SK-N-SH treated with all-trans-retinoic acid at 6 μM for 48 hours (cell line): ENCODE results near the gene HAPLN3.

Experiments used
- ATAC-seq: fragments of 200-7000 bp; cut with Tn5 transposase; 3 replicates; pipeline ENCODE4 v1.9.1; 2020; ENCODE audit warnings: mild to moderate bottlenecking, moderate library complexity
- ARNTL ChIP-seq: fragments of 450-650 bp; formaldehyde crosslinking; IDR thresholded peaks from 2 replicates; pipeline ENCODE4 v1.5.0; 2020; ENCODE audit warnings: low read depth, mild to moderate bottlenecking, moderate library complexity, borderline replicate concordance
- CSDC2 ChIP-seq: fragments of 250-450 bp; sonication (Bioruptor Pico); IDR thresholded peaks from 2 replicates; pipeline ENCODE4 v1.5.0; 2020; ENCODE audit warnings: mild to moderate bottlenecking, moderate library complexity
- ESRRG ChIP-seq: fragments of 250-450 bp; sonication (Bioruptor Pico); IDR thresholded peaks from 2 replicates; pipeline ENCODE4 v1.6.1; 2021; ENCODE audit warnings: mild to moderate bottlenecking
- GLIS3 ChIP-seq: fragments of 250-450 bp; sonication (Bioruptor Pico); IDR thresholded peaks from 2 replicates; pipeline ENCODE4 v1.5.0; 2020; ENCODE audit warnings: mild to moderate bottlenecking, moderate library complexity
- ISL1 ChIP-seq: fragments of 250-450 bp; sonication (Bioruptor Pico); IDR thresholded peaks from 2 replicates; pipeline ENCODE4 v2.1.2; 2022; ENCODE audit warnings: mild to moderate bottlenecking, moderate library complexity
- OSR1 ChIP-seq: fragments of 250-450 bp; sonication (Bioruptor Pico); IDR thresholded peaks from 2 replicates; pipeline ENCODE4 v1.8.0; 2022; ENCODE audit warnings: moderate library complexity, mild to moderate bottlenecking, inconsistent platforms
- RARB ChIP-seq: fragments of 250-450 bp; sonication (Bioruptor Pico); IDR thresholded peaks from 2 replicates; pipeline ENCODE4 v1.8.0; 2021; ENCODE audit warnings: mild to moderate bottlenecking, moderate library complexity
- SNAI2 ChIP-seq: fragments of 250-450 bp; sonication (Bioruptor Pico); IDR thresholded peaks from 2 replicates; pipeline ENCODE4 v1.5.0; 2020; ENCODE audit warnings: mild to moderate bottlenecking, moderate library complexity
- TCF4 ChIP-seq: fragments of 250-450 bp; sonication (Bioruptor Pico); IDR thresholded peaks from 2 replicates; pipeline ENCODE4 v1.8.0; 2021; ENCODE audit warnings: mild to moderate bottlenecking, moderate library complexity, borderline replicate concordance
- TOX ChIP-seq: fragments of 250-450 bp; sonication (Bioruptor Pico); IDR thresholded peaks from 2 replicates; pipeline ENCODE4 v1.8.0; 2021; ENCODE audit warnings: mild to moderate bottlenecking, moderate library complexity, borderline replicate concordance
- ZC3H10 ChIP-seq: fragments of 250-450 bp; sonication (Bioruptor Pico); IDR thresholded peaks from 2 replicates; pipeline ENCODE4 v1.5.1; 2021; ENCODE audit warnings: mild to moderate bottlenecking, moderate library complexity
- ZFP3 ChIP-seq: fragments of 250-450 bp; sonication (Bioruptor Pico); IDR thresholded peaks from 2 replicates; pipeline ENCODE4 v1.5.0; 2020; ENCODE audit warnings: mild to moderate bottlenecking, moderate library complexity
- ZFP30 ChIP-seq: fragments of 450-650 bp; formaldehyde crosslinking; IDR thresholded peaks from 2 replicates; pipeline ENCODE4 v1.5.0; 2022; ENCODE audit warnings: mild to moderate bottlenecking, moderate library complexity
- ZNF8 ChIP-seq: fragments of 450-650 bp; formaldehyde crosslinking; IDR thresholded peaks from 2 replicates; pipeline ENCODE4 v1.5.0; 2020; ENCODE audit warnings: mild to moderate bottlenecking, moderate library complexity
- TF ChIP-seq, protein P1 (sequence below): fragments of 250-450 bp; sonication (Bioruptor Pico); IDR thresholded peaks from 2 replicates; pipeline ENCODE4 v1.8.0; 2020; ENCODE audit warnings: mild to moderate bottlenecking, moderate library complexity, borderline replicate concordance
- TF ChIP-seq, protein P2 (sequence below): fragments of 250-450 bp; sonication (Bioruptor Pico); IDR thresholded peaks from 2 replicates; pipeline ENCODE4 v1.8.0; 2021; ENCODE audit warnings: low read depth, mild to moderate bottlenecking, moderate library complexity, borderline replicate concordance
- TF ChIP-seq, protein P3 (sequence below): fragments of 250-450 bp; sonication (Bioruptor Pico); IDR thresholded peaks from 2 replicates; pipeline ENCODE4 v1.5.1; 2020; ENCODE audit warnings: low read depth, mild to moderate bottlenecking, moderate library complexity
- TF ChIP-seq, protein P4 (sequence below): fragments of 250-450 bp; sonication (Bioruptor Pico); IDR thresholded peaks from 2 replicates; pipeline ENCODE4 v1.5.0; 2020; ENCODE audit warnings: mild to moderate bottlenecking, moderate library complexity
- TF ChIP-seq, protein P5 (sequence below): fragments of 250-450 bp; sonication (Bioruptor Pico); IDR thresholded peaks from 2 replicates; pipeline ENCODE4 v1.5.1; 2021; ENCODE audit warnings: mild to moderate bottlenecking, moderate library complexity

HAPLN3 gene

DNA sequence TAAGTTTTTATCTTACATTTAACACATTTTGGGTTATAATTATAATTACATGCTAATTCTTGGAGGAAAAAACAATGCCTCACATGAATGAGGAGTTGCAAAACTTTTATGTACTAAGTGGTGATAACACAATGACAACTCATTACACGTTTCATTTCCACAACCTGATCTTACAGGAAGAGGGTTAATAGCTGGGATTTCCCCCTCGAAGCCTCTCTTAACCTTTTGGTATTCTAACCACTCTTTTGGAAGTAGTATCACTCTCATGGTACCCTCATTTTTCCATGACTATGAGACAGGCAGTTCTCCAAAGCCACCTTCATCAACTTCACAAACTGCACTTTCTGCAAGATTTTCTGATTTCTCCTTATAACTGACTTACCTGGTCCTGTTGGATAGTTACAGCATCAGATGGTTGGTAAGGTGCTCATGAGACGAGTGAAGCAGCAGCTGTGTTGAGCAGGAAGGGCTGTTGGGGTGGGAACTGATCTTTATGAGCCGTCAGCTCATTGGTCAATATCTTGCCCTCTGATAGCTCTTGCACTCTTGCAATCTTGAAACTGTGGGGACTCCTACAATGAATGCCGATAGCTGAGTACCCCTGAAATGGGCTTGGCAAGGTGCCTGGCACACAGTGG lies 50.5 kb downstream of the HAPLN3 start:
- ATAC-seq = no peak
- no peak for TF ChIP-seq SNAI2 (CRISPR knock-in tag)
- TF ChIP-seq CSDC2 (CRISPR knock-in tag) = no peak
- TF ChIP-seq, protein P1, sequence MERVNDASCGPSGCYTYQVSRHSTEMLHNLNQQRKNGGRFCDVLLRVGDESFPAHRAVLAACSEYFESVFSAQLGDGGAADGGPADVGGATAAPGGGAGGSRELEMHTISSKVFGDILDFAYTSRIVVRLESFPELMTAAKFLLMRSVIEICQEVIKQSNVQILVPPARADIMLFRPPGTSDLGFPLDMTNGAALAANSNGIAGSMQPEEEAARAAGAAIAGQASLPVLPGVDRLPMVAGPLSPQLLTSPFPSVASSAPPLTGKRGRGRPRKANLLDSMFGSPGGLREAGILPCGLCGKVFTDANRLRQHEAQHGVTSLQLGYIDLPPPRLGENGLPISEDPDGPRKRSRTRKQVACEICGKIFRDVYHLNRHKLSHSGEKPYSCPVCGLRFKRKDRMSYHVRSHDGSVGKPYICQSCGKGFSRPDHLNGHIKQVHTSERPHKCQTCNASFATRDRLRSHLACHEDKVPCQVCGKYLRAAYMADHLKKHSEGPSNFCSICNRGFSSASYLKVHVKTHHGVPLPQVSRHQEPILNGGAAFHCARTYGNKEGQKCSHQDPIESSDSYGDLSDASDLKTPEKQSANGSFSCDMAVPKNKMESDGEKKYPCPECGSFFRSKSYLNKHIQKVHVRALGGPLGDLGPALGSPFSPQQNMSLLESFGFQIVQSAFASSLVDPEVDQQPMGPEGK (CRISPR knock-in tag) = no peak
- no peak for TF ChIP-seq OSR1 (CRISPR knock-in tag)
- no peak for TF ChIP-seq ZNF8

DNA sequence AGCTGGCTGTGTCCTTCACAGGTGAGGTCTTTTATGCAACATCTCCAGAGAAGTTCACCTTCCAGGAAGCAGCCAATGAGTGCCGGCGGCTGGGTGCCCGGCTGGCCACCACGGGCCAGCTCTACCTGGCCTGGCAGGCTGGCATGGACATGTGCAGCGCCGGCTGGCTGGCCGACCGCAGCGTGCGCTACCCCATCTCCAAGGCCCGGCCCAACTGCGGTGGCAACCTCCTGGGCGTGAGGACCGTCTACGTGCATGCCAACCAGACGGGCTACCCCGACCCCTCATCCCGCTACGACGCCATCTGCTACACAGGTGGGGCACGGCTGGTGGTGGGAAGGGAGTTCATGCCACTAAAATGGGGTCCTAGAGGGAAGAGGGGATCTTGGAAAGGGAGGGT lies 52.0 kb downstream of the HAPLN3 start:
- no peak for ATAC-seq
- TF ChIP-seq ESRRG (CRISPR knock-in tag) = no peak
- no peak for TF ChIP-seq ZC3H10
- no peak for TF ChIP-seq ZFP3
- TF ChIP-seq, protein P1 (CRISPR knock-in tag) = no peak
- no peak for TF ChIP-seq TCF4 (CRISPR knock-in tag)
- TF ChIP-seq, protein P2, sequence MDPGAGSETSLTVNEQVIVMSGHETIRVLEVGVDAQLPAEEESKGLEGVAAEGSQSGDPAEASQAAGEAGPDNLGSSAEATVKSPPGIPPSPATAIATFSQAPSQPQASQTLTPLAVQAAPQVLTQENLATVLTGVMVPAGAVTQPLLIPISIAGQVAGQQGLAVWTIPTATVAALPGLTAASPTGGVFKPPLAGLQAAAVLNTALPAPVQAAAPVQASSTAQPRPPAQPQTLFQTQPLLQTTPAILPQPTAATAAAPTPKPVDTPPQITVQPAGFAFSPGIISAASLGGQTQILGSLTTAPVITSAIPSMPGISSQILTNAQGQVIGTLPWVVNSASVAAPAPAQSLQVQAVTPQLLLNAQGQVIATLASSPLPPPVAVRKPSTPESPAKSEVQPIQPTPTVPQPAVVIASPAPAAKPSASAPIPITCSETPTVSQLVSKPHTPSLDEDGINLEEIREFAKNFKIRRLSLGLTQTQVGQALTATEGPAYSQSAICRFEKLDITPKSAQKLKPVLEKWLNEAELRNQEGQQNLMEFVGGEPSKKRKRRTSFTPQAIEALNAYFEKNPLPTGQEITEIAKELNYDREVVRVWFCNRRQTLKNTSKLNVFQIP (CRISPR knock-in tag) = no peak
- no peak for TF ChIP-seq TOX (CRISPR knock-in tag)
- no peak for TF ChIP-seq SNAI2 (CRISPR knock-in tag)
- TF ChIP-seq GLIS3 (CRISPR knock-in tag) = no peak
- no peak for TF ChIP-seq ARNTL (CRISPR knock-in tag)
- no peak for TF ChIP-seq CSDC2 (CRISPR knock-in tag)
- no peak for TF ChIP-seq ISL1 (CRISPR knock-in tag)

DNA sequence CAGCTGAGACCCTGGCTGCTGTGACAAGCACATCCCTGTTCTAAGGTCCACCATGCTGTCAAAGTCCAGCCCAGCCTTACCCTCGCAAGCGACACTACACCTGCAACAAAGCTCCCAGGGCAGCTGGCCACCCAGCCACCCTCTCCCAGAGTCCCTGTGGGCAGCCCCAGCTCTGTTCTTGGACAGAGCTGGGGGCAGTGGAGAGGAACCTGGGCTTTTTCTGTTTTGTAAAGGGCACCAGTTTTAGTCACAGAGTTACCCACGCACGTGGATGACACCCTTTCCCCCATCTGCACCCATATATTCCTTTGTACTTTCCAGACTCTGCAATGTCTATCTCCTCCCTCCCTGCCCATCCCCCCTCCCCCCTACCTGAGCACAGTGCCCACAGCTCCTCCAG lies 53.2 kb downstream of the HAPLN3 start:
- no peak for ATAC-seq
- TF ChIP-seq, protein P3, sequence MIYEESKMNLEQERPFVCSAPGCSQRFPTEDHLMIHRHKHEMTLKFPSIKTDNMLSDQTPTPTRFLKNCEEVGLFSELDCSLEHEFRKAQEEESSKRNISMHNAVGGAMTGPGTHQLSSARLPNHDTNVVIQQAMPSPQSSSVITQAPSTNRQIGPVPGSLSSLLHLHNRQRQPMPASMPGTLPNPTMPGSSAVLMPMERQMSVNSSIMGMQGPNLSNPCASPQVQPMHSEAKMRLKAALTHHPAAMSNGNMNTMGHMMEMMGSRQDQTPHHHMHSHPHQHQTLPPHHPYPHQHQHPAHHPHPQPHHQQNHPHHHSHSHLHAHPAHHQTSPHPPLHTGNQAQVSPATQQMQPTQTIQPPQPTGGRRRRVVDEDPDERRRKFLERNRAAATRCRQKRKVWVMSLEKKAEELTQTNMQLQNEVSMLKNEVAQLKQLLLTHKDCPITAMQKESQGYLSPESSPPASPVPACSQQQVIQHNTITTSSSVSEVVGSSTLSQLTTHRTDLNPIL (CRISPR knock-in tag) = no peak
- TF ChIP-seq ZC3H10 = no peak
- TF ChIP-seq, protein P4, sequence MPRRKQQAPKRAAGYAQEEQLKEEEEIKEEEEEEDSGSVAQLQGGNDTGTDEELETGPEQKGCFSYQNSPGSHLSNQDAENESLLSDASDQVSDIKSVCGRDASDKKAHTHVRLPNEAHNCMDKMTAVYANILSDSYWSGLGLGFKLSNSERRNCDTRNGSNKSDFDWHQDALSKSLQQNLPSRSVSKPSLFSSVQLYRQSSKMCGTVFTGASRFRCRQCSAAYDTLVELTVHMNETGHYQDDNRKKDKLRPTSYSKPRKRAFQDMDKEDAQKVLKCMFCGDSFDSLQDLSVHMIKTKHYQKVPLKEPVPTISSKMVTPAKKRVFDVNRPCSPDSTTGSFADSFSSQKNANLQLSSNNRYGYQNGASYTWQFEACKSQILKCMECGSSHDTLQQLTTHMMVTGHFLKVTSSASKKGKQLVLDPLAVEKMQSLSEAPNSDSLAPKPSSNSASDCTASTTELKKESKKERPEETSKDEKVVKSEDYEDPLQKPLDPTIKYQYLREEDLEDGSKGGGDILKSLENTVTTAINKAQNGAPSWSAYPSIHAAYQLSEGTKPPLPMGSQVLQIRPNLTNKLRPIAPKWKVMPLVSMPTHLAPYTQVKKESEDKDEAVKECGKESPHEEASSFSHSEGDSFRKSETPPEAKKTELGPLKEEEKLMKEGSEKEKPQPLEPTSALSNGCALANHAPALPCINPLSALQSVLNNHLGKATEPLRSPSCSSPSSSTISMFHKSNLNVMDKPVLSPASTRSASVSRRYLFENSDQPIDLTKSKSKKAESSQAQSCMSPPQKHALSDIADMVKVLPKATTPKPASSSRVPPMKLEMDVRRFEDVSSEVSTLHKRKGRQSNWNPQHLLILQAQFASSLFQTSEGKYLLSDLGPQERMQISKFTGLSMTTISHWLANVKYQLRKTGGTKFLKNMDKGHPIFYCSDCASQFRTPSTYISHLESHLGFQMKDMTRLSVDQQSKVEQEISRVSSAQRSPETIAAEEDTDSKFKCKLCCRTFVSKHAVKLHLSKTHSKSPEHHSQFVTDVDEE (CRISPR knock-in tag) = no peak
- no peak for TF ChIP-seq TOX (CRISPR knock-in tag)
- no peak for TF ChIP-seq TCF4 (CRISPR knock-in tag)
- no peak for TF ChIP-seq GLIS3 (CRISPR knock-in tag)
- TF ChIP-seq ZFP30 = no peak
- TF ChIP-seq ZFP3 = no peak
- TF ChIP-seq, protein P5, sequence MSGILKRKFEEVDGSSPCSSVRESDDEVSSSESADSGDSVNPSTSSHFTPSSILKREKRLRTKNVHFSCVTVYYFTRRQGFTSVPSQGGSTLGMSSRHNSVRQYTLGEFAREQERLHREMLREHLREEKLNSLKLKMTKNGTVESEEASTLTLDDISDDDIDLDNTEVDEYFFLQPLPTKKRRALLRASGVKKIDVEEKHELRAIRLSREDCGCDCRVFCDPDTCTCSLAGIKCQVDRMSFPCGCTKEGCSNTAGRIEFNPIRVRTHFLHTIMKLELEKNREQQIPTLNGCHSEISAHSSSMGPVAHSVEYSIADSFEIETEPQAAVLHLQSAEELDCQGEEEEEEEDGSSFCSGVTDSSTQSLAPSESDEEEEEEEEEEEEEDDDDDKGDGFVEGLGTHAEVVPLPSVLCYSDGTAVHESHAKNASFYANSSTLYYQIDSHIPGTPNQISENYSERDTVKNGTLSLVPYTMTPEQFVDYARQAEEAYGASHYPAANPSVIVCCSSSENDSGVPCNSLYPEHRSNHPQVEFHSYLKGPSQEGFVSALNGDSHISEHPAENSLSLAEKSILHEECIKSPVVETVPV (CRISPR knock-in tag) = no peak
- no peak for TF ChIP-seq ESRRG (CRISPR knock-in tag)
- no peak for TF ChIP-seq RARB (CRISPR knock-in tag)
